ENCODE results near the gene AFP.

The AFP gene

DNA sequence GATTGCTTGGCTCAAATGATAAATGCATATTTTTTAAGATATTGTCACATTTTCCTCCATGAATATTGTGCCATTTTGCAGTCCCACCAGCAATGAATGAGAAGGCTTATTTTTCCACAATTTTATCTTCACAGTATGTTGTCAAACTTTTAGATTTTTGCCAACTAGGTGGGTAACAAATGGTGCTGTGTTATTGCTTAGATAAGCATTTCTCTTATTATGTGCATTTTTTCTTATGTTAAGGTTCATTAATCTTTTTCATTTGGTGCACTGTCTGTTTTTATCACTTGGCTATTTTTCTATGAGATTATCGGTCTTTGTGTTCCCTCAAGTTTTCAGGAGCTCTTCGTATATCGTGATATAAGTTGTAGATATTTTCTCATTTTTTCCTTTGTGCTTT, 32.1 kb downstream of the AFP start:
- DNase-seq: no peak

DNA sequence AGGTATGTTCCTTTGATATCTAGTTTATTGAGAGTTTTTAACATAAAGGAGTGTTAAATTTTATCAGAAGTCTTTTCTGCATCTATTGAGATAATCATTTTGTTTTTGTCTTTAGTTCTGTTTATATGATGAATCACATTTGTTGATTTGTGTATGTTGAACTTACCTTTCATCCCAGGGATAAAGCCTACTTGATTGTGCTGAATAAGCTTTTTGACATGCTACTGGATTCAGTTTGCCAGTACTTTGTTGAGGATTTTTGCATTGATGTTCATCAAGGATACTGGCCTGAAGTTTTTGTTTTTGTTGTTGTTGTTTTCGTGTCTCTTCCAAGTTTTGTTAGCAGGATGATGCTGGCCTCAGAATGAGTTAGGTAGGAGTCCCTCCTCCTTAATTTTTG, 34.7 kb downstream of the AFP start:
- DNase-seq: no peak

- no peak for DNase-seq
These were observed 41.2 kb downstream of the AFP start for GRCh38 chr4:73477176-73477575.

GRCh38 chr4:73479323-73479722, 43.3 kb downstream of the AFP start:
- no peak for DNase-seq

- DNase-seq: no peak
These were observed 45.3 kb downstream of the AFP start, which contains the start of gene AFM for GRCh38 chr4:73481358-73481757. TSS of gene AFM (plus strand) at chr4:73481745. CDS start at chr4:73481776, 31 bp downstream.

DNA sequence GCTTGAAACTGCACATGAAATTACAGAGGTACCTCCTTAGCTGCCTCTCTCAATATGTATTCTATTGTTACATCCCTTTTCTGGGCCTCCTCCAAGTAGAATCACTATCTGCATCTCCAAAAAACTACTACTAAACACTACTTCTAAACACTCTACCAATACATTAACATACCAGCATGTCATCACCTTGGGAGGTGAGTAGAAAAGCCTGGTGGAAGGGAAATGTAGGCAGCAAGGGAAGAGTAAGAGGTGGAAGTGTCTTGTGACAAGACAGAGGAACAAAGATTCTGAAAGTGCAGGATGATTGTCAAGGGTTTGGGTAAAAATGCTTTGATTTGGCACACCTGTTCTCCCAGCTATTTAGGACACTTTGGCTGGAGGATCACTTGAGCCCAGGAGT, 49.1 kb downstream of the AFP start:
- no peak for DNase-seq

GRCh38 chr4:73485596-73485995, 49.6 kb downstream of the AFP start:
- DNase-seq: no peak

DNA sequence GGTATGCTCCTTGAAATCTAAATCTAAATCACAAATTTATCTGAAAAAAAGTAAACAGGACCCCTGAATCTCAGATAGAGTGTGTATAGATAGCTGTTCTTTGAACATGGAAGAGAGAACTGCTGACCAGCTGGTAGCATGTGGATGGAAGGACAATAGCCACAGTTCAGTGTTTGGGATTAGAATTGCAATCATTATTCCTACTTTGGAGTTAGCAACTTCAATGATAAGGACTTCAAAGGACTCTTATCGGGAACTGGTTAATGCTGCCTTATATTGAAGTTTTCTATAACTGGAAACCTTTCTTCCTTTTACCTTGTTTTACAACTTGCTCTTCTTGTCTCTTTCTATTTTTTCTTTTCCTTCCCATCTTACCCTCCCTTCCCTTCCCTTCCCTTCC, 50.5 kb downstream of the AFP start:
- no peak for DNase-seq

- no peak for DNase-seq
These were observed 51.2 kb downstream of the AFP start for GRCh38 chr4:73487233-73487632.

- DNase-seq: no peak
These were observed 64.2 kb downstream of the AFP start for GRCh38 chr4:73499996-73500765.

GRCh38 chr4:73501664-73502265, 65.7 kb downstream of the AFP start:
- DNase-seq: no peak

GRCh38 chr4:73505567-73505966, 69.5 kb downstream of the AFP start:
- no peak for DNase-seq
